ENCODE measurements around the gene SYNGAP1.

SYNGAP1 gene

GRCh38 chr6:33442283-33442682 is 22.4 kb downstream of the SYNGAP1 start:
- no peaks in the 10 kb centered on the region for H3K36me3 ChIP-seq (ENCODE audit: control insufficient read depth, insufficient read depth, low read length)
- TF ChIP-seq CTCF (IDR thresholded peaks at IDR 0.05), result no peak
- no peak overlapping the region for H3K9ac ChIP-seq
- H3K9me3 ChIP-seq (ENCODE audit: control insufficient read depth, low read length), result no peaks in the 10 kb centered on the region
- peaks cover 2% of the 10 kb centered on the region for H3K79me2 ChIP-seq
- no peaks in the 10 kb centered on the region for H3K4me1 ChIP-seq
- no peak overlapping the region for H3K4me3 ChIP-seq (ENCODE audit: low read depth, low read length)
- H2AFZ ChIP-seq, result no peak overlapping the region
- H3K27me3 ChIP-seq (ENCODE audit: control insufficient read depth, insufficient read depth, low read length), result no peaks in the 10 kb centered on the region
- no peak overlapping the region for H3K4me2 ChIP-seq (ENCODE audit: low read length)
- no peak overlapping the region for H3K27ac ChIP-seq

- H3K9ac ChIP-seq, result no peak overlapping the region
- H3K4me1 ChIP-seq, result no peaks in the 10 kb centered on the region
- no peak overlapping the region for H3K4me3 ChIP-seq (ENCODE audit: low read depth, low read length)
- H3K27ac ChIP-seq, result no peak overlapping the region
- no peak for TF ChIP-seq CTCF (IDR thresholded peaks at IDR 0.05)
- H3K36me3 ChIP-seq (ENCODE audit: control insufficient read depth, insufficient read depth, low read length), result no peaks in the 10 kb centered on the region
- H3K79me2 ChIP-seq, result peaks cover 2% of the 10 kb centered on the region
- no peak overlapping the region for H3K4me2 ChIP-seq (ENCODE audit: low read length)
- H3K27me3 ChIP-seq (ENCODE audit: control insufficient read depth, insufficient read depth, low read length), result no peaks in the 10 kb centered on the region
- no peaks in the 10 kb centered on the region for H3K9me3 ChIP-seq (ENCODE audit: control insufficient read depth, low read length)
- H2AFZ ChIP-seq, result no peak overlapping the region
These were observed 23.2 kb downstream of the SYNGAP1 start for GRCh38 chr6:33443025-33443424.

- Histone ChIP-seq H3K27me3 (ENCODE audit: control insufficient read depth, insufficient read depth, low read length) (no peaks in the 10 kb centered on the region), H3K9ac (no peak overlapping the region), H3K9me3 (ENCODE audit: control insufficient read depth, low read length) (no peaks in the 10 kb centered on the region), H3K27ac (no peak overlapping the region), H2AFZ (no peak overlapping the region), H3K36me3 (ENCODE audit: control insufficient read depth, insufficient read depth, low read length) (no peaks in the 10 kb centered on the region), H3K4me1 (no peaks in the 10 kb centered on the region), H3K79me2 (peaks cover 2% of the 10 kb centered on the region), H3K4me3 (ENCODE audit: low read depth, low read length) (no peak overlapping the region), H3K4me2 (ENCODE audit: low read length) (no peak overlapping the region)
- no peak for TF ChIP-seq CTCF (IDR thresholded peaks at IDR 0.05)
These were observed 24.0 kb downstream of the SYNGAP1 start for GRCh38 chr6:33443619-33444504.

GRCh38 chr6:33445119-33445603 is 25.3 kb downstream of the SYNGAP1 start:
- Histone ChIP-seq H3K9me3 (ENCODE audit: control insufficient read depth, low read length) (no peaks in the 10 kb centered on the region), H2AFZ (no peak overlapping the region), H3K27me3 (ENCODE audit: control insufficient read depth, insufficient read depth, low read length) (no peaks in the 10 kb centered on the region), H3K36me3 (ENCODE audit: control insufficient read depth, insufficient read depth, low read length) (no peaks in the 10 kb centered on the region), H3K4me2 (ENCODE audit: low read length) (no peak overlapping the region), H3K4me3 (ENCODE audit: low read depth, low read length) (no peak overlapping the region), H3K79me2 (peaks cover 2% of the 10 kb centered on the region), H3K4me1 (no peaks in the 10 kb centered on the region), H3K27ac (no peak overlapping the region), H3K9ac (no peak overlapping the region)
- TF ChIP-seq CTCF (IDR thresholded peaks at IDR 0.05), result no peak
